ENCODE data around the gene SLC5A8.

- TF ChIP-seq CTCF (conservative IDR thresholded peaks at IDR 0.05) (no peak), ZFX (IDR thresholded peaks at IDR 0.05) (no peak)
These were observed at the start of gene SLC5A8 for GRCh38 chr12:101209319-101210302.
